GM10266 (cell line): ENCODE results near the gene RCN2.
A peak's percentile ranks its signal among the peaks of the same experiment; 100 is the strongest.

Experiments
- DNase-seq: peaks from one replicate; pipeline ENCODE4 v3.0.0; 2012; ENCODE audit errors: extremely low spot score
- CTCF ChIP-seq: IDR thresholded peaks from 2 replicates; pipeline ENCODE4 v1.5.1; 2012; ENCODE audit warnings: mild to moderate bottlenecking, low read depth; ENCODE audit not compliant: control insufficient read depth, insufficient read depth; ENCODE audit errors: missing control alignments

Gene RCN2

GRCh38 chr15:76903251-76903681 is 28.3 kb upstream of the RCN2 start:
- DNase-seq = peak; percentile 49

GRCh38 chr15:76904461-76905012 is 27.0 kb upstream of the RCN2 start:
- peak; percentile 31 for DNase-seq
- TF ChIP-seq CTCF = no peak

More at GRCh38 chr15:76903251-76903681, 28.3 kb upstream of the RCN2 start:
- peak; percentile 57 for TF ChIP-seq CTCF

- no peak for TF ChIP-seq CTCF
- DNase-seq = peak; percentile 93
Observed at GRCh38 chr15:76905013-76905839, 26.3 kb upstream of the RCN2 start, which contains the start of gene SCAPER. TSS of gene SCAPER (minus strand) at chr15:76905340. CDS start at chr15:76883817, 21,523 bp downstream.

- TF ChIP-seq CTCF = no peak
- DNase-seq = no peak
Observed at GRCh38 chr15:76905855-76906254, 25.7 kb upstream of the RCN2 start.

GRCh38 chr15:76912430-76912829 is 19.1 kb upstream of the RCN2 start:
- TF ChIP-seq CTCF = no peak
- no peak for DNase-seq

GRCh38 chr15:76913737-76914136 is 17.8 kb upstream of the RCN2 start:
- no peak for DNase-seq
- TF ChIP-seq CTCF = no peak

GRCh38 chr15:76916369-76916768 is 15.2 kb upstream of the RCN2 start:
- no peak for DNase-seq
- no peak for TF ChIP-seq CTCF
